Measurements from ENCODE around the gene AXDND1. TPM values are rescaled to one million over a fixed set of nuclear protein-coding genes. Genes with fewer than 3 reads are reported as not detected.

The AXDND1 gene
- total and polyA plus RNA-seq, 9 of the 15 experiments (the other 6 are each of a cell fraction or from before 2014, with no cell fraction given) = 0.03 to 0.13 (median 0.06) TPM; not detected in 5

DNA sequence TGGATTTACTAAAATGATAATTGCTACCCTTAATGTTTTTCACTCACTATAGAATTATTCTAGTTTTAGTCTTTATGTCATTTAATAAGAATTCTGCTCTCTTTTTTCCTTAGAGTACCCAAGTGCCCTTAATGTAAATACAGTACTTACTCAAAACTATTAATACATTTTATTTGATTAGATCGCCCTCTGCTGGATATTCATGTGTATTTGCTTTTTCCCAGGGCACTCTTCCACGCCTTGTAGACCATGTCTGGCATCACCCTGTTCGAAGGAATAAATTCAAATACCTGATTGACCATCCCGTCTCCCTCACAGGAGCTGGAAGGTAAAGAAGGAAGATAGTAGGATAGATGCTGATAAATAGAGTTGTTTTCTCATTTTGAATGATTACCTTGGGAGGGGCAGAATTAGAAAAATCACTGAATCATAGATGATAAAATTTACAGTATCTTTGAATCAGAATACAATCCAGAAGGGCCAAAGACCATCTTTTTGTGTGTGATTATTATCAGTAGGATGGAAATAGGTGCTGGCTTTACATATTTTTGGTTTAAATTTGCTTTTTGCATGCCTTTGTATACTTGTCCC is 4.1 kb downstream of the AXDND1 start (continued):
- TF ChIP-seq FOXA3 (CRISPR knock-in tag; conservative IDR thresholded peaks at IDR 0.05 in 1 of 2, IDR thresholded peaks at IDR 0.05 in 1 of 2) (peak in 1 of 2 experiments; percentile 77; a peak in 2 of 4 replicates), ZBTB11 (CRISPR knock-in tag; IDR thresholded peaks at IDR 0.05) (no peak), SMC3 (conservative IDR thresholded peaks at IDR 0.05; ENCODE audit: insufficient read depth, low read depth, low read length) (peak; percentile 78), NCOA2 (IDR thresholded peaks at IDR 0.05; ENCODE audit: partially characterized antibody in 2 of 2) (no peak), ZNF445 (CRISPR knock-in tag; IDR thresholded peaks at IDR 0.05; ENCODE audit: low read depth) (no peak), REST (IDR thresholded peaks at IDR 0.05; ENCODE audit: borderline replicate concordance) (peak; percentile 89), REST (CRISPR knock-in tag; IDR thresholded peaks at IDR 0.05; ENCODE audit: low read depth) (no peak)
- TF ChIP-seq, protein P1, sequence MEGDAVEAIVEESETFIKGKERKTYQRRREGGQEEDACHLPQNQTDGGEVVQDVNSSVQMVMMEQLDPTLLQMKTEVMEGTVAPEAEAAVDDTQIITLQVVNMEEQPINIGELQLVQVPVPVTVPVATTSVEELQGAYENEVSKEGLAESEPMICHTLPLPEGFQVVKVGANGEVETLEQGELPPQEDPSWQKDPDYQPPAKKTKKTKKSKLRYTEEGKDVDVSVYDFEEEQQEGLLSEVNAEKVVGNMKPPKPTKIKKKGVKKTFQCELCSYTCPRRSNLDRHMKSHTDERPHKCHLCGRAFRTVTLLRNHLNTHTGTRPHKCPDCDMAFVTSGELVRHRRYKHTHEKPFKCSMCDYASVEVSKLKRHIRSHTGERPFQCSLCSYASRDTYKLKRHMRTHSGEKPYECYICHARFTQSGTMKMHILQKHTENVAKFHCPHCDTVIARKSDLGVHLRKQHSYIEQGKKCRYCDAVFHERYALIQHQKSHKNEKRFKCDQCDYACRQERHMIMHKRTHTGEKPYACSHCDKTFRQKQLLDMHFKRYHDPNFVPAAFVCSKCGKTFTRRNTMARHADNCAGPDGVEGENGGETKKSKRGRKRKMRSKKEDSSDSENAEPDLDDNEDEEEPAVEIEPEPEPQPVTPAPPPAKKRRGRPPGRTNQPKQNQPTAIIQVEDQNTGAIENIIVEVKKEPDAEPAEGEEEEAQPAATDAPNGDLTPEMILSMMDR (IDR thresholded peaks at IDR 0.05 in 2 of 3, conservative IDR thresholded peaks at IDR 0.05 in 1 of 3; ENCODE audit: insufficient read depth in 2 of 3, low read depth in 1 of 3, low read length in 3 of 3) = peak; percentile 61 to 88 (median 70); a peak in 5 of 6 replicates

Data from K562 (cell line).